ENCODE measurements around the gene STK32A.

Gene STK32A

DNA sequence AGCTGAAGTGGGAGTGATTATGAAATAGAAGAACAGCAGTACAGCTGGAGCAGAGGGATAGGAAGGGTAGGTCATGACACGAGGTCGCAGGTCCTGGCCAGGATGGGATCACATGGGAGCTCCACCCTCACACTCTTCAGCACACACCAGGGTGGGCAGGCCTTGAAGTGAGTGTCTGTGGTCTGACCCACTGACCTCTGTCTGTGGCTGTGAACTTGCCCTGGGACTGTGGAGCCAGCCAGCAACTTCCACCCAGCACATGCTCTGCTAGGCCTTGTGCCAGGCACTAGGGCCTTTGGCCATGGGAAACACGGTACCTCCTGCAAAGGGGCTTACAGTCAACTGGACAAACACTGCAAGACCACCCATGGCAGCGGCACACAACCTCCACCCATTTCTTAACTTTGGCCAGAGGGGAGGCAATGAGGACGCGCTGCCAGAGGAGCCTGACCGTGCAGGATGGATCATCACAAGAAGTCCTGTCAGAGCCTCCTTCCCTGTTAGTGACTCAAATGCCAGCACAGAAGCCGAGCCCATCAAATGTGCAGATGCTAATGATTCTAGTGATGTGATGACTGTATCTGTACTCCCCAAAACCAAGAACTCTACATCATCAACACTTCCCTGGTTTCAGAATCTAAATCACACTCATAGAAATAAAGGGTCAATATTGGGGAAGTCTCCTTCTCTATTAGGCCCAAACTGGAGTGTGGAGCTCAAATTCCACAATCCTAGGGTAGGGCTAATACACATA, 161.4 kb downstream of the STK32A start:
- FAIRE-seq = no peak

DNA sequence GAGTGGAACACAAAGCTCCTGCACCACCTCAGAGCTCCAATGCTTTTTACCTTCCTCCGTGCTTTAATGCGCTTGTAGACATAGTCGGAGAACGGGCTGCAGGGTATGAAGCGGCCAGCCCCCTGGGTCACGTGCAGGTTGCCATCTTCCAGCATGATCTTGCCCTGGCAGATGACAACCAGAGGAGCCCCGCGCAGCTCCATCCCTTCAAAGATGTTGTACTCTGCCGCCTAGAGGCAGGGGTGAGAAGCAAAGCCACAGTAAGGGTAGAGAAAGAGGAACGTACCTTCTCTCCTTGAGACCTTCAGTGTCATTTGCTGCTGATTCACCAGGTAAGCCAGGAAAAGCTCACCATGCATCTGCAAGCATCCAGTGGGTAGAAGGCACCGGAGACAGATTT, 162.8 kb downstream of the STK32A start:
- FAIRE-seq = no peak

DNA sequence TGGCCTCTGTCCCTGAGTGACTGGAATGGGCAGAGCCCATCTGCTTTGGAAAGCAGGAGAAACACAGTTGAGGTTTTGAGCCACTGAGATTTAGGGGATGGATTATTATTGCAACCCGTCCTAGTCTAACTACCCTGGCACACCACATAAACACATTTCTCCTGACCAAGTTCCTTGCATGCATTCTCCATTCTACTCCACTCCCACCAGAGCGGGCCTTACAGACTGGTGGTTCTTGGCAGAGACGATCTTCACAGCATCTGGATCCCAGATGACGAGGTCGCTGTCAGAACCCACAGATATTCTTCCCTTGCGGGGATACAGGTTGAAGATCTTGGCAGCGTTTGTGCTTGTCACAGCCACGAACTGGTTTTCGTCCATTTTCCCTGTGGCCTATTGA, 164.0 kb downstream of the STK32A start:
- no peak for FAIRE-seq

DNA sequence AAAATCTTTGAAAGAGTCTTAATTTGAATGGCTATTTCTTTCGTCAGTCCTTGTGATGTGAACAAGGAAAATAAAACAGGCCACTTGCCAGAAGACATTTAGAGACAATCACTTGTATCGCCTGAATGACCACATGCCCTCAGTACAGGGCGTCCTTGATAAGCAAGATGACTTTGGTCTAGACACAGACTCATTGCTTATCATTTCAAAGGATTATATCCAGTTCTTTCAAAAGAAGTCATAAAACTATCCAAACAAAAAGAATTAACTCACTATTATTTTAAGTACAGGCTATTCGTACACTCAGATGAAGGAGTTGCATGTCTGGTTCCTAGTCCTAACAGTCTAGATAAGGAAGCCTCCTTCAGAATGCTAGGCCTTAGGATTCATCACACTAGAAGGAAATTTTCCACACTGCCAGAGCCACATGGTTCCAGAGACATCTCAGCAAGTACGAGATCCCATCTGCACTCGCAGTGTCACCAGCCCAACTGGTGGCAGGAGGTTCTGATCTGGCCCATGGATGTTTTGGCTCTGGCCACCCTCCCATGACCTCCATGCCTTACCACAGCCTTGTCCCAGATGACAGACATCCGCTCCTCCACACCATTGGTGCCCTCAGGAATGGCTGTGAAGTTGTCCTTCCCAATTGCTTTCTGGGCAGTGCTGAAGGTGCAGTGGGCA, 165.4 kb downstream of the STK32A start:
- FAIRE-seq = no peak

DNA sequence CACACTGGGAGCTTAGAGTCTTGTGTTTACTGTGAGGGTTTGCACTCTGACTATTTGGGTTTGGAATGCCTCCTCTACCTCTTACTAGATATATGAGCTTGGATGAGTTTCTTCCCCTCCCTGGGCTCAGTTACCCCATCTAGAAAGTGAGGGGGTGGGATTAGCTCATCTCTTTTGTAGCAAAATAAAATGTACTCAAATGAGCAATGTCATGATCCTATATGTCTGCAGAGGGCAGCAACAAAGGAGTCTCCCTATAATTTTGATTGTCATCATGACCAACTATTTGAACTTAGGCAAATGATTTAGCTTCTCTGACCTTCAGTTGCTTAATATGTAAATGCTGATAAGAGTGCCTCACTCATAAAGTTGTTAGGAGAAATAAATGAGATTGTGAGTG, 166.1 kb downstream of the STK32A start:
- FAIRE-seq = no peak

DNA sequence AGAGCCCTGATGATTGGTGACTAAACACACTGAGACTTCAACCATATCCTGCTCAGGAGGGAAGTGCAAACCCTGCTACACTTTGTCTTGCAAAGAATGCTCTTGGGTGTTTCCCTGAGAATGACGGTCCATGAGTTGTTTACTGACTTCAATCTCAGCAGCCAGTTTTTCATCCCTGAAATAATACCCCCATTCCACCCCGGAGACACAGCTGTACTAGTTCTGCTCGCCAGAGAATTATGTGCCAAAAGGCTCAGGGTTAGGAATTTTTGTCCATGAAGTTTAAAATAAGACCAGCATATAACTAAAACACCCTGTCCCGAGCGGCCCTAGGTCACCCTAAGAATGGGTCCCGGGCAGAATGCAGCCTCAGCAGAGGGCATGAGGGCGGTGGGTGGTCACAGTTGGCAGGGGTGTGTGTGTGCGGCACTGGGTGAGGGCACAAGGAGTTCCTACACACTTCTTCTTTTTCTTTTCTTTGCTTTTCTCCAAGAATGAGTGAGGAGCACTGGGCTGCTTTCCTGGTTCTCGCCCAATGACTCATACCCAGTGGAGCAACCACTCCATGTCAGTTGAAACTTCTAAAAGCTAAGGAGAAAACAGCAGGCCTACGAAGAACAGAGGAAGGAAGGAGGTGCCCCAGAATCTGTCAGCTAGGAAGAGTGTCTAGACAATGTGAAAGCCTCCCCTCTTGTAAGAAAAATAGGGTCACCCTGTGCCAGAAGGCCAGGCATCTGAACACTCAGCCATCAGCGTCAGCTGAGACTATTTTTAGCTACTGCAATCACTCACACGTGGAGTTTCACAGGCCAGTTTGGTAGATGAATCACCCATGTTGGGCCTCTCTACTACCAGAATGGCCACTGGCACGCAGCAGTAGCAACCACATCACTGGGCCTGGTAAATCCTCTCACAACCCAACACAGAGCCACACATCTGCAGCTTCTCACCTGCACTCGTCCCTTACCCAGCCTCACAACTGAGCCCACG, 169.1 kb downstream of the STK32A start:
- FAIRE-seq = no peak

DNA sequence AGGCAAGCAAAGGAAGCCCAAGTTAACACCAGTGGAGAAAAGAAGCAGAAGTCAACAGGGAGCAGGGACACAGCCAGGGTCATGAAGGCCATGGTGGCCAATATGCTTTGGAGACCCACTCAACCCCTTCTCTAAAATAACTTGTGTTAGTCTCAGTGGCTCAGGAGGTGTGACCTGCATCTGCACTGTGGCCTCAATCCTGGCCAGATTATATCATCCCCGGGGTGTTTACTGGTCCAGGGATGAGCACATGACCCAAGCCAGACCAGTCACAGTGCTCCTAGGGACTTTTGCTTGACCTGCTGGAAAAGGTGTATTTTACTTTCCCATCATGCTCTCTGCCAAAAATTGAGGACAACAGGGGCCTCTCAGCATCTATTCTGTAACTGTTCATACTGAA, 169.9 kb downstream of the STK32A start:
- no peak for FAIRE-seq

DNA sequence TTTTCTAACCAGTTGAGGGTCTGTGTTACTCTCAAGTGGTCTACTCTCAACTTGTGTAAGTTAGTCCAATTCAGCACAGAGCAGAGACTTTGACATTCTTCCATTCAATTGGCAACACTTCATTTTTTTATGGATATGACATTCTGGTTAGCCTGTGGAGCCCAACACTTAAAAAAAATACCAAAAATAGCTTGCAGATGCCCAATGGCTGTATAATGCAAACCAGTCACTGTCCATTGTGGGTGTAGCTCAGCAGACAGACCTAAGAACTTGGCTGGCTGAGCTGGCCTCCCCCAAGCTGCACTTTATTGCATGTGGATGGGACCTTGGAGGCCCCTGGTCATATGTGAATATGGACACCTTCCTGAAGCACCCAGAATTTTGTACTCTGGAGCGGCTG, 171.8 kb downstream of the STK32A start:
- FAIRE-seq = no peak

DNA sequence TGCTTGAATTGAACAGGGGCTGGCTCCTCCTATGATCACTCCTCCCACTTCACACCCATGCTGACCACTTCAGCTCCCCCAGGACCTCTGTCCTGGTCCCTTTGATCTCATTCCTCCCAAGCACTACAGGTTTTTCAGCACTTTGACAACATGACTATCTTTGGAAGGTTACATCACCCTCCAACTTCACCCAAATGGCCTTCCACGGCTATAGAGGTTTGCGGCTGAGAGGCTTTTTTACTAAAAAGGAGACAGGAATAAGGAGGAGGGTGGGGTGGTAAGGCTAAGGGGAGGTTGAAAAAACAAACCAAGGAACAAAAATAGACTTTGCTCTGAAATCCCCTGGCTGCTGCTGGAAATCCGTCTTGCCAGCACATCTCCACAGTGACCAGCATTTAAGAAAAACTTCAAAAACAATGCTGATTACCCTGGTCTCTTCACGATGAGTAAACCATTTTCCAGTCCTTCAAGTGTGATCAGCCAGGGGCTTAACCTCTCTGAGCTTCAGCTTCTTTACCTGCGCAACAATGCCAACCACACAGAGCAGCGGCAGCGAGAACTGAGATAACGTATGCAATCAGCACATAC, 172.4 kb downstream of the STK32A start:
- FAIRE-seq = no peak

DNA sequence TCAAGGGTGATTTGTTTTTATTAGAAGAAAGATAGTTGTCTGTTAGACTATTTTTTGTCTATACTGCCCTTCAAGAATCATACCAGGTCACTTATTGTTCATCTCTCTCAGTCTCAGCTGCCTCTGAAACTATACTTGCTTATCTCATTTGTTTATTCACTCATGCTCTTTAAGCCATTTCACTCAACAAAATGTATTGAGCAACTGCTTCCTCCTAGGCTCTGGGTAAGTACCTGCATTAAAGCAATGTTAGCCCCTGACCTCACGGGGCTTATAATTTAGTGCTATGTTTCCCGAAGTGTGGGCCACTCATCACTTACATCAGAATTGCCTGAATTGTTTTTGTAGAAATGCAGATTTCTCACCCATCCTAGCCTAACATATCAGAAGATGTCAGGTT, 174.2 kb downstream of the STK32A start:
- FAIRE-seq = no peak

DNA sequence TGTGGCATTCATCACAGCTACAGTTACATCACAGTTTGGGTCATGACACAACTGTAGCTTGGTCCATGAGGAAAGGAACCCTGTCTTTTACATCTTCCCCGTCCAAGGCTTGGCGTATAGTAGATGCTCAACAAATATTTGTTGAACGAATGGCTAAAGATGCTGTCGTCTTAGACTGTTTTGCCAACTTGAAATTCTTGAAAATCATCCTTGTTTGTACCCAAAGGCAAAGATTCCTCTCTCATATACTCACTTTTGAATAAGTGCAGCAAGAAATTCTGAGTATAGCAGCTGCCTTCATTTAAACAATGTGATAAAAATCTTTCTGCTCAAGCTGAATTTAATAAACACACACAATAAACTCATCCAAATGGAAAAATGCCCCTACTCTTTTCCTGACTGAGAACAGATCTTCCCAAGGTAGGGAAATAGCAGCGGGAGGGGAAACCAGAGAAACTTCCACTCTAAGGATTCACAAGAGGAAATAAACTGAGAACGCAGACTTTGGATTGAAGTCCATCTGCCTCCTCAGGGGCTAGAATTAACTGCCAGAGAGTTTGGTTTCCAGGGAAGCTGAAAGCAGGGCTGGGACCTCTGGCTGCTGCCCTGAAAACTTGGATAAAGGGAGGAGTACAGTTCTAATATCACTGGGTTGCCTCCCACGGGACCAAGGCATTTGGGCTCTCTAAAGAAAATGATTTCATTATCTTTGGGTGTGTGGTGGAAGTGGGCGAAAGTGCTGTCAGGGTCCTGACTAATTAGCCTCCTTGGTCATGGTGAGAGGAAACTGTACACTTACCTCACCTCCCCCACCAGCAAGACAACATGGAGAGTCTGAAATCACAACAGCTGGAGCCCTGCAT, 175.9 kb downstream of the STK32A start:
- no peak for FAIRE-seq

DNA sequence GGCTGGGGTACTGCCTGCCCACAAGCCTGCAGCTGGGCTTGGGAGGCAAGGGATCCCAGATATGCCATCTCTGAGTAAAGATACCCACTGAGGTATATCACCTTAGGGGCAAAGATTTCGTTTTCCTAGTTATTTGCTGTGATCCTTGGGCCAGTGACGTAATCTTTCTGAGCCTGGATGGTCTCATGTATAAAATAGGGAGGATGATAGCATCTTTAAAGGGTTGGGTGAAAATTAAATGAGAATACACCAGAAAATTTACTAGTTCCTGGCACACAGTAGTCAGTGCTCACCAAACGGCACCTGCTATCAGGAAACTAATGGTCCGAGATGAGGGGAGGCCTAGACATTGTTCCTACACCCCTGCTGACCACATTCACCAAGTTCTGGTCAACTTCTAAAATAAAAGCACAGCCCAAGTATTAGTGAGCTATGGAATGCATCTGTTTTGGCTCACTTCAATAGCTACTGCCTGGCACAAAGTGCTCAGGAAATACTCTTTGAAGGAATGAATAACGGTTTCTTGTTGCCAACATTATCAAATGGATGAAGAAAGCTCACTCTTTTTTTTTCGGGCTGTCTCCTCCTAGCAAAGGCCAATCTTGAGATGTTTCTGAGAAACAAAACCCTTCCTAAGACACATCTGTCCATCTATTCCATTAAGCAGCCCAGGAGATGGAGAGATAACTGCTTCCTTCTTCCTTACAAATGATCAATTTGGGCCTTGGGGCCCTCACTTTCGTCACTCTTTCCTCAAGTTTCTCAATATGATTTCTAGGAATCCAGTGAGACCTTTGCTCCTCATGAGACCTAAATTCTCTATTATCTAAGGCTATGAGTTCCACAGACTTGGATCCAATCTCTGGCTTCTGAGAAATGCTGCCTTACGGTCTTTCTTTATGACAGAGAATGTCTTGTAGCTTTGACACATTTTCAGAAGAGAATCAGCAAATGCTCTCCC, 176.8 kb downstream of the STK32A start:
- no peak for FAIRE-seq

DNA sequence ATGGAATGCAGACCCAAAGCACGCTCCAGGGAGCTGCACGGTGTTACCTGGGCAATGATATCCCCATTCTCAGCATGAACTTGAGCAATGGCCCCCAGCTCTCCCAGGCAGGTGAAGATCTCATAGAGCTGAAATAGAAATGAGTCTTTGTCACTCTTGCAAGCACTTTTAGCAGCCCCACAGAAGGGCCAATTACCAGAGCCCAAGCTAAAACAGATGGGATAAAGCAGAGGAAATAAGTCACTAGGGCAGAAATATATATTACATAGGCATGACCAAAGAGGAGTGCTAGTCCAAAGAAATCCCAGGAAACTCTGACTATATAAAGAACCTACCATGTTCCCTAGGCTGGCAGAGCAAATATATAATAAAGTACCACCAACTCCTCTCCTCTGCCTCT, 177.7 kb downstream of the STK32A start:
- no peak for FAIRE-seq

DNA sequence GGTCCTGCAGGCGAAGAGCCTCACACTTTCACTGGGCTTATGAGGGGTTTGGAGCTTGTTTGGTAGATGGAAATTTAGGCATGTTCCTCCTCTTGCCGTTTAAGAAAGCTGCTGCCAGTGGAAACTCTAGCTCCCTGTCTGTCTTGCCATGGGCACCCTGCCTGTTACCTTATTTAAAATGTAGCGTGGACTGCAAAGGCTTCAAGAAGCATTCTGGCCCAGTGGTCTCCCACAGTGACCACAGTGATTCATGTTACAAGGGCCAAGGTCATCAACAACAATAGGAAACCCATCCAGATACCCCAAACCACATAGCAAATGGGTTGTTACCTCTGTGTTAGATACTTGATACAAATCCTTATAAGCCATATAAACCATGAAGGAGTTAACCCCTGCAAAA, 178.4 kb downstream of the STK32A start:
- no peak for FAIRE-seq

DNA sequence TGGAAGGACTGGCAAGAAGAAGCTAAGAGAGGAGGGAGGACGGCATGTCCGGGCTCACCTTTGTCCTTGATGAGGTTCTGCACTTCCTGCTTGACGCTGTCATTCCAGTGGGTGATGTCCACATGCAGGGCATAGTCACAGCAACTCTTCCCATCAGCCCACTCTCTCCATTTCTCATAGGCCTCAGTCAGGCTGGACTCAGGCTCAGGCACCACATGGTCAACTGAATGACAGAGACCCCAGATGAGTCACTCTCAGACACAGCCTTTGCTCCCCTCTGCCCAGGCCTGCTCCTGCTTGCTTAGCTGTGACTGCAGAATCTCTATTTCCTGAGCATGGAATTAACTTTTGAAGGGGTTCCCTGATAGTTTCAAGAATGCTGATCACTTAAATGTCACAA, 180.8 kb downstream of the STK32A start:
- no peak for FAIRE-seq

DNA sequence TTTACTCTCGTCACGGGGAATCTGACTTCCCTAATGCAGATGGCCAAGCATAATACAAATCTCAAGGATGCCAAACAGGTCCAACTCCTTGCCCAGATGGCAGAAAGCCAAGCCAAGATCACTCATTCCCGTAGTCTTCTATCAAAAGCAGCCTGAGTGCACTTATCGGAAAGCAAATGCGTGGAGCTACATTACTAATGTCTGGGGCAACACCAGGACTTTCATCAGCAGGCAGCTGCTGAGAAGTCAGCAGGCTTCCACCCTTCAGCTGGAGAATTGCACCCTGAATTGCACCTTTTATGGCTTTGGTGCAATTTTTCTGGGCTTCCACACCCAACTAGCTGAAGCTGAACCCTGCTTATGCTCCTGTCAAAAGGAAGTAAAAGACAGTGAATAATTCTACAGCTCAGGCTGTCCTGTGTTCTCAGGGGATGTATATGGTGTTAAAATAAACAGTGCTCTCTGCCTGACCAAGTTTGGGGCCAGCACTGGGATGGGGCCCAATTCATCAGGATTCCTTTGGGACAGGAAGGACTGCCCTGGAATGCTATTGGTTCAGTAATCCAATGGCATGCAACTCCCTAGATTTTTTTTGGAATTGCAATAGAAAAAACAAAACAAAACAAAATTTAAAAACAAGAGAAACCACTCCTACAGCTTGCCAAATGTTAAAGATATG, 182.4 kb downstream of the STK32A start:
- FAIRE-seq = peak; percentile 33

DNA sequence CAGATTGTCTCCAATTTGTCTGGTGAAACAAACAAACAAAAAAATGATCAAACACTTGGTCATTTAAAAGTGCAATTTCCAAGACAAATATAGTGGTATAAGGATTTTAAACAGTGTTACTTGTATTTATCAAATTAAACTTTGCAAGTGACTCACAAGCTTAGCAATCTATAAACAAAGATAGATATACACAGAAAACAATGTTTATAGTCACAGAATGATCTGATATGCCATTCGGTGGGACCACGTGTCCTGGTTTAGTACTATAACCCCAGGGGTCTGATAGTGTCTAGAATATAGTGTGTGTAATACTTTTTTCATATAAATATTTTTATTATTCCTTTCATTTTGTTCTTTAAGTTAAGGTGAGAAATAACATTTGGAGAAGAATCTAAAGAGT, 183.8 kb downstream of the STK32A start:
- FAIRE-seq = no peak

DNA sequence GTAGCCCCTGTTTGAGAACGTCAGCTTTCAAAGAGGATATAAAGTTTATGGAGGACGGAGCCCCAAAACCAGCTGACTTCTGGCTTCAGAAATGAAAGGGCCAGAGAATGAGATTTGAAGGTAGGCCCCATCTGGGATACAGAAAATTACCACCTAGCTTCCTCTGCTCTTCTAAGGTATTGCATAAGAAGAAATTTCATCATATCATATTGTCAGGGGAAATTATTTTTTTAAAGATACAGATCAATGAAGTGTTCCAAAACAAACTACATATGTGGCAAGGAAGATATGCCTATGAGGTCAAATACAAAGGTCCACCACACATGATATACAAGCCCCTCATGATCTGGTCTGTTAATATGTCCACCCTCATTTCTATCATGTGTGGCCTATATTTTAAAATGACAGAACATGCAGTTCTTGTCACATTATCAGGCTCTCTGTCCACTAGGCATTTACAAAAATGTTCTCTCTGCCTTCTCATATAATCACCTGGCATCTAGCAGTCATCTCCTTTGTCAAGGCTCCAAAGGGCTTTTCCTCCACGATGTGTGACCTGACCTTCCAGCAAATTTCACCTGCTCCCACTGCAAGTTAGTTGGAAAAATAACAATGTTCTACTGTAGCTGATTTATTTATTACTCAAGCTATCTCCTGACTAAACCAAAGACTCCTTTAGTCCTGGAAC, 192.0 kb downstream of the STK32A start:
- no peak for FAIRE-seq

All from endometrium (tissue), 2 donors.